PC-9 (cell line): ENCODE results near the gene NID1.

ENCODE experiments used
- EZH2 ChIP-seq: fragments of 200-600 bp; sonication (generic); IDR thresholded peaks from 2 replicates; pipeline ENCODE4 v1.8.0; 2017; ENCODE audit warnings: antibody characterized with exemption, low read depth
- TF ChIP-seq, protein P1 (sequence below): fragments of 200-600 bp; sonication (generic); conservative IDR thresholded peaks from 2 replicates; pipeline ENCODE4 v1.6.1; 2017; ENCODE audit warnings: mixed run types, antibody characterized with exemption, mild to moderate bottlenecking, moderate library complexity

DNA sequence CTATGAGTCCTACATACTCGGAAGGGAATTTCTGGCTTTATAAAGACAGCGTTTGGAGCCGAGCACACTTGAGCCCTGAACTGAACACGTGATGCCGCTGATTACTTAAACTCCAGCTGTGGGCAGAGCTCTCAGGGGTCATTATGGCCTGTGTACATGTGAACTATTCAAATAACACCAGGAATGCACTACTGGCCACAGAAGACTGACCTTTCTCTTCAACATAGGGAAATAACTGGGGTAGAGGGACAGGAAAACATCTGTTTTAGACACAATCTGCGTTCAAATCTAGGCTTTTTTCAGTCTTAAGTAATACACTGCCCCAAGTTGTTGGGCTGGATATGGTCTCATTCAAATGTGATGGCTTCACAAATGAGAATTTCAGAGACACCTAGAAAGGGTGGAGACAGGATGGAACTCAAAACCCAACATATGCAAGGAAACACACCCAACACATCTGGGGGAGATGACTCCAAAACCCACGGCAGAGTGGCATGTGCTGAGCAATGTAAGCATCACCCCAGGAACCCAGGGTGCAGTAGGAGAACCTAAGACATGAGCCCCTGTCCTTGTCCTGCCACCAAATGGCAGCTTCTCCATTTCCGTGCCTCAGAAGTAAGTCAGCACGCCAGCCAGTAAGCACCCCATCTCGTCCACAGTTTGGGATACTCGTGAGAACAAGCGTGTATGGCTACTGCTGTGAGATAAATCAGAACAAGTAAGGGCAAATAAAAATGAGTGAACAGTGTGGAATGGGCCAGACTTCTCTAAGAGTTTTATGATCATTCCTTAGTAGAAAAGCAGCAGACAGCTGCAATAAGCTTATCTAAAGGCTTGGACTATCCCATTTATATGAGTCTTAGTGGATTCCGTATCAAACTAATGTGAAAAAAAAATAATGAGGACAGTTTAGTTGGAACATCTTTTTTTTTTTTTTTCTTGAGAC is 24.9 kb downstream of the NID1 start:
- TF ChIP-seq EZH2: no peak
- TF ChIP-seq, protein P1, sequence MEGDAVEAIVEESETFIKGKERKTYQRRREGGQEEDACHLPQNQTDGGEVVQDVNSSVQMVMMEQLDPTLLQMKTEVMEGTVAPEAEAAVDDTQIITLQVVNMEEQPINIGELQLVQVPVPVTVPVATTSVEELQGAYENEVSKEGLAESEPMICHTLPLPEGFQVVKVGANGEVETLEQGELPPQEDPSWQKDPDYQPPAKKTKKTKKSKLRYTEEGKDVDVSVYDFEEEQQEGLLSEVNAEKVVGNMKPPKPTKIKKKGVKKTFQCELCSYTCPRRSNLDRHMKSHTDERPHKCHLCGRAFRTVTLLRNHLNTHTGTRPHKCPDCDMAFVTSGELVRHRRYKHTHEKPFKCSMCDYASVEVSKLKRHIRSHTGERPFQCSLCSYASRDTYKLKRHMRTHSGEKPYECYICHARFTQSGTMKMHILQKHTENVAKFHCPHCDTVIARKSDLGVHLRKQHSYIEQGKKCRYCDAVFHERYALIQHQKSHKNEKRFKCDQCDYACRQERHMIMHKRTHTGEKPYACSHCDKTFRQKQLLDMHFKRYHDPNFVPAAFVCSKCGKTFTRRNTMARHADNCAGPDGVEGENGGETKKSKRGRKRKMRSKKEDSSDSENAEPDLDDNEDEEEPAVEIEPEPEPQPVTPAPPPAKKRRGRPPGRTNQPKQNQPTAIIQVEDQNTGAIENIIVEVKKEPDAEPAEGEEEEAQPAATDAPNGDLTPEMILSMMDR: no peak
